Measurements from ENCODE around the gene TCEA3.

TCEA3 gene

DNA sequence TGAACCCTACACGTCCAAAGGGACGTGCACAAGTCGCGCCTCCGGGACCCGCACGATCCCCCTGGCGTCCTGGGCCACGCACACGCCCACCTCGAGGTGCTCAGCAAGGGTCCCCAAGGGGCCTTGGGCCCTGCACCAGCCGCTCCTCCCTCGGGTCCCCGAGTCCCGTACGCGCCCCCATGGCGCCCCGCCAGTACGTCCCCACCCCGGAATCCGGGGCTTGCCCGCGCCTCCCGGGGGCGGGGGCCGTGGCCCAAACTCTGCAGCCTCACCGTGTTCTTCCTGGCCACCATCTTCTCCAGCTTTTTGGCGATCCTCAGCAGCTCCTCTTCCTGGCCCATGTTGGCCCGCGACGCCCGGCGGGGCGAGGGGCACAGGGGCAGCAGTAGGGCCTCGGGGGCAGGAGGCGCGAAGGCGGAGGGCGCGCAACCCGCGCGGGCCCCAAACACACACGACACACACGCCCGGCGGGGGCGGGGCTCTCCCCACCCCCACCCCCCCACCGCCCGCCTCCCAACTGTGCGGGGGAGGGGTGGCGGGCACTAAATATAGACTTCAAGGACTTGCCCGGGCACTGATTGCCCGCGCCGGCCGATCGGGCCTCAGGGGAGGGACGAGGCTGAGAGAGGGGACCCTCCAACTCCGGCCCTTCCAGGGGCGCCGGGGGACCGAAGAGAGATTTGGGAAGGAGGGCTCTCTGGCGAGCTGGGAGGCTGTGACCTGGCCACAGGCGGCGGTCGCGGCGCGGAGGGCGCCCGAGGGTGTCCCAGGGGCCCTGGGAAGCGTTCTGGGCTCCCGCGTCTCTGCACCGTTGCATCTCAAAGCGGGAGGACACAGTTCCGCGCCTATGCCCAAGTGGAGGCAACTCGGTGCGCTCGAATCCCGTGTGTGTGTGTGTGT is at the start of gene TCEA3:
Gene TCEA3 (minus strand): TSS at position 456 of the 900 bp plus-strand sequence. CDS start 115 bp downstream, at position 341.
- FAIRE-seq = no peak

DNA sequence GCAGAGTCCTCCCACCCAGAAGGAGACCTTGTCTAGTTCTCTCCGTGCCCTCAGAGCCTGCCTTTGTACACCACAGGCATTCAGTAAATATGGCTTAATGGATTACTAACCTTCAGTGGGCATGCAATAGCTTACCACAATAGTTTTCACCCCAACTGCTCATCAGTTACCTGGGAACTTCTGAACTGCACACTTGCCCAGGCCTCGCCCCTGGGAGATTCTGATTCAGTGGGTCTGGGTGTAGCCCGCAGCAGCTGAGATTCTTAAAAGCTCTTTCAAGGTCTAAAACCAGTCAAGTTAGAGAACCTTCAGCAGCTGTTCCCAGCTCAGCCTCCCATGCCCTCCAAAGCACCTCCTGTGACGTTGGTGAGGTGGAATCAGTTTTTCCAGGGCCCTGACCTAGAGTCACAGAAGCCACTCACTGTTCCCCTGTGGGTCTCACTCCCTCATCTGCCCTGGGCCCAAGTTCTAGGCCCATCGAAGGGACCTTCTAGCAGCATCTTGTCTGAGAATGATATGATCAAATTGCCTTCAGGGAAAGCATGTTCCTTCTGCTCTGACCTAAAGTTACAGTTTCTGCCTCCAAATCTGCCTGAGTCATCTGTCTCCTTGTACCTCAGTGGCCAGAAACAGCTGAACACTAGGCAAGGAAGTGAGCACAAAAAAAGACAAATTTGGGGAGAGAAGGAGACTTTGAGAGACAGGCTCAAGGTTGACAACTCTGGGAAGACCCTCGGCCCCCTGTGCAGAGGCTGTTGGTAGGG is 48.7 kb upstream of the TCEA3 start:
- no peak for FAIRE-seq

GRCh38 chr1:23472351-23473036 is 47.9 kb upstream of the TCEA3 start:
- no peak for FAIRE-seq

DNA sequence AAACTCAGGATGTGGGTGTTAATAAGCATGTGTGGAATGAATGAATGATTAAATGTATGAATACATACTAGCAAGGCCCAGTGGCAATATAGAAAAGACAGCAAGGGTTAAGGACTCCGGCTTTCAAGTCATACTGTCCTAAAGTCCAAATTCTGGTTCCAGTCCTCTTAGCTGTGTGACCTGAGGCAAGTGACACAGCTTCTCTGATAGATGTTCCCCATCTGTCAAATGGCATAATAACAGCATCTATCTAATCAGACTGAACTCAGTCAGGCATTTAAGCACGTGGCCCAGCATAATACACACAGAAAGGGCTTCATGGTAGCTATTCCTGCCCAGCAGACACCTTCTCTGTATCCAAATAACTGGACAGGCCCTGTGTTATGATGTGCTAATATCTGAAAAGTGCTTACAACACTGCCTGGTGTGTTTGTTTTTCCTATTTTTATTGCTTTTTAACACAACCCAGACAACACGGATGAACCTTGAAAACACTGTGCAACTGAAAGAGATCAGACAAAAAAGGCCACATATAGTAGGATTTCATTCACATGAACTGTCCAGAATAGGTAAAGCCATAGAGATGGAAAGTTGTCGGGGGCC is 47.0 kb upstream of the TCEA3 start:
- no peak for FAIRE-seq

- no peak for FAIRE-seq
Measured at GRCh38 chr1:23470282-23471070, 45.9 kb upstream of the TCEA3 start.

DNA sequence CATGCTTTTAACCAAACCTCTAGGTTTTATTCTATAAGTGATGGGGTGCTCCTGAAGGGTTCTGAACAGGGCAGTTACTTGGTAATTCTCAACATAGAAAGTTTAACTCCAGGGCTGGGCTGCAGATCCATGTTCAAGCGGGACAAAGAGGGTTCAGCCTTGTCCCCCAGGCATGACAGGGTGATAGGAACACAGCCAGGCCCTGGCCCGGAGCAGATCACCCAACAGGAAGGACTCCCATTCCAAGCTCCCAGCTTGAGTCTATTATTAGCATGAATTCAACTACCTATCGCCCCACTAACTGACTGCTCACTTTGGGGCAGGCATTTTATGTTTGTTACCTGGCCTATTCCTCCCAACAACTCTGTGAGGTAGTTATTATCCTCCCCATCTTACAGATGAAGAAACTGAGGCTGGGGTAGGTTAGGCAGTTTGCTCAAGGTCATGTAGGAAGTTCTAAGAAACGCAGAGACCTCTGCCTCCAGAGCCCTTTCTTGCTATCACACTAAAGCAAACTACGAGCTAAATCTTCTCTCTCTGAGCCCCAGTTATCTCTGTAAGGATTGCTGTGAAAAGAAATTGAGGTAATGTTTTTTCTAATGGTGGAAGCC is 44.9 kb upstream of the TCEA3 start:
- no peak for FAIRE-seq

DNA sequence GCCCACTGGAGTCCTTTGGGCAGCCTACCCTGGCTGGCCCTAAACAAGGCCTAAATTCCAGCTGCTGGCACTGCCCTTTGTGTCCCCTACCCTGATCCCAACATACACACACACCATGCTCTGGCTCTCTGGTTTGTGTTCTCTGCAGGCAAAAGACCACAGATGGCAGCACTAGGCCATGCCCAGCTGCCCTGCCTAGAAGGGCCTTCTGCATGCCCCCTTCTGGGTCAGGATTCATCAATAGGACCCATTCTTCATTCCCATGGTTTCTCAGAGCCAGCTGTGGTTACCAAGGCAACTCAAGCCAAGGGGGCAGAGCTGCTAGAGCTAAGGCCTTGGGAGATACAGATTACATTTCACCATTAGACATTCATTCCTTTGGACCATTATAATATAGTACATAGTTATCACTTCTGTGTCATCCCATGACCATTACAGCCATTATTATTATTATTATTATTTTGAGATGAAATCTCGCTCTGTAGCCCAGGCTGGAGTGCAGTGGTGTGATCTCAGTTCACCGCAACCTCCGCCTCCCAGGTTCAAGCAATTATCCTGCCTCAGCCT is 42.0 kb upstream of the TCEA3 start:
- no peak for FAIRE-seq

DNA sequence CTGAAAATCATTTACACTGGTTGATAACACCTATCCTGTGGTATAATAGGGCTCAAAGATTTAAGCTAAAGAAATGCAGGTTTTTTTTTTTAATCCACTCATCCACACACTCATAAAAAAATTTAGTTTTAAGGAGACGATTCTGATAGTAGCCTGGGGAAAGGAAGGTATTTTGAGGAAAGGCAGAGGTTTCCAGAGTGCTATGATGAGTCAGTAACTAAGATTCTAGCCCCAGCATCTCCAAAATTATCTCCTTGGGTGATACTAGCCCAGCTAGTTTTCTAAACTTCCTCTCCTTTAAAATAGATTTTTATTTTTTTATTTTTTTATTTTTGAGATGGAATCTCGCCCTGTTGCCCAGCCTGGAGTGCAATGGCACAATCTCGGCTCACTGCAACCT is 38.7 kb upstream of the TCEA3 start:
- FAIRE-seq = no peak

GRCh38 chr1:23462766-23463165 is 38.2 kb upstream of the TCEA3 start:
- no peak for FAIRE-seq

DNA sequence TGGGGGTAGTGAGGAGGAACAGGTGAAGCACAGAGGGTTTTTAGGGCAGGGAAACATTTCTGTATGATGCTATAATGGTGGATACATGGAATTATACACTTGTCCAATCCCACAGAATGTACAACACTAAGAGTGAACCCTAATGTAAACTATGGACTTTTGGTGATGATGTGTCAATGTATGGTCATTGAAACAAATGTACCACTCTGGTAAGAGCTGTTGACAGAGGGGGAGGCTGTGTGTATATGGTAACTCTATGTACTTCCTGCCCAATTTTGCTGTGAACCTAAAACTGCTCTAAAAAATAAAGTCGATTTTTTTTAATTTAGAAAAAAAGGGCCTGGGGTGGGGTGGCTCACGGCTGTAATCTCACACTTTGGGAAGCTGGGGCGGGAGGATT is 36.5 kb upstream of the TCEA3 start:
- FAIRE-seq = no peak

- FAIRE-seq = no peak
Measured at GRCh38 chr1:23460519-23460918, 36.0 kb upstream of the TCEA3 start.

DNA sequence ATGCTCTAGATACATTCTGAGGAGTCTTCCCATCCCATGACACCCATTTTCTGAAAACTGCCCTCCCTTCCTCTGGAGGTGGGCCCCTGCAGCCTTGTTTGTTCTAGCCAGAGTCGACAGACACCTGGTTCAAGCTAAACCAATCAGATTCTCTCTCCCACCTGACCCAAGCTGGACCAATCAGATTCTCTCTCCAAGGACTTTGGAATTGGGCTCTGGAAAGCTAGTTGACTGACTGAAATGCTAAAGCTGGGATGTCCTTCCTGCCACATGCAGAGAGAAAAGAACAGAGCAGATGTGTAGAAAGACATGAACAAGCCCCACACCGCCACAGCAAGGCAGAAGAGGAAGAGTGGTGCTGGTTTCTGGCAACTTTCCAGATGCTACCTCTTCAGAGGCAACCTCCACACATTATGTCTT is 34.8 kb upstream of the TCEA3 start:
- FAIRE-seq = no peak

- FAIRE-seq = no peak
Measured at GRCh38 chr1:23456226-23456625, 31.7 kb upstream of the TCEA3 start.

DNA sequence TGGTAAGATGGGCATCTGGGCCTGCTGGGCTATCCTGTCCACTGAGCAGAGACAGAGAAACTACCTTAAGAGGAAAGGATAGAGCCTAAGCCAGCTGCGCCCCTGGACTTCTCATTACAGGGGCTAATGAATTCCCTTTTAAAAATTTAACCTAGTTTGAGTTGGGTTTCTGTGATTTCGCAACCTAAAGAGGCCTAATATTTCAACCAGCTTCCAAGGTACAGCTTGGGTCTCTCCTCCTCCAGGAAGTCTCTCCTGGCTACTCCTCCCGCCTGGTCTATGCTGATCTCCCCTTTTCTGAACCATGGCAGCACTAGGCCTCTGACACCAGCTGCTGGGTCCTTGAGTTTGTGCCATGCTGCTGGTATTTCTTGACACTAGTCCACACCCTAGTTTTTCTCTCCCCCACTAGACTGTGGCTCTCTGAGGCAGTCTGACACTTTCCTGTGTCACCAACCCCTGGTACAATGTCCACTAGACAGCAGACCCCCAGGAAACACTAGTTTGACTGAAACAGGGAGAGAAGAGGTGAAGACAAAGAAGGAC is 29.0 kb upstream of the TCEA3 start:
- no peak for FAIRE-seq

DNA sequence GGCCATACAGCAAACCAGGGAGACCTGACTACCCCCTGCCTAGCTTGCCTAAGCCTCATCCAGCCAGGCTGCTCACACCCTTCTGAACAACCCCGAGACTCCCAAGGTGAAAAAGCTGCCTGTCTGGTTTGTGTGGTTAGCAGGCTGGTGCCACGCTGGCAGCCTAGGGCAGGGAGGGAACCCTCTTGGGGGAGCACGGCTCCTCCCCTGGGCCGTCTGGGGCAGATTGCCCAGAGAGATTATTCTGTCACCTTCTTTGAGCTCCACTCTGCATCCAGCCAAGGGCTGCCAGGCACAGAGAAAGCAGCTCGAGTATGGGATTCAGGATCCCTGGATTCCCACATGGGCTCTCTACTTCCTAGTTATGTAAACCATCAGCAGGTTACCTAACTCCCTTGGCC is 27.5 kb upstream of the TCEA3 start:
- FAIRE-seq = no peak

GRCh38 chr1:23451441-23451840 is 26.9 kb upstream of the TCEA3 start:
- no peak for FAIRE-seq

- FAIRE-seq = no peak
Measured at GRCh38 chr1:23450894-23451293, 26.3 kb upstream of the TCEA3 start.

DNA sequence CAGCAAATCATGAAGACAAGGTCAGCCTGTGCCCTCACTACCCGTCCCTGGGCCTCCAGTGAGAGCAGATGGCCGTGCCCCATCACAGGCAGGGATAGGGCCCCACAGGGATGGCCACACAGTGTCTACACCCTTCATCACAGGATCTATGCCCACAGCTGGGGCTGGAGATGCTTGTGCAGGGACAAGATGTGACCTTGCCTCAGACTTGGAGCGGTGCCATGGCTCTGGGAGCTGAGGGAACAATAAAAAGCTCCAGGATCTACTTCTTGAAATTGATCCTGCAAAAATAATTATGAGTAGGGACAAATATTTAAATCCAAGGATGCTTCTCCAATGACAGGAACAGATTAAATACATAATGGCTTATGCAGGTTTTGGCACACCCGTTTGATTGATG is 25.4 kb upstream of the TCEA3 start:
- FAIRE-seq = no peak

DNA sequence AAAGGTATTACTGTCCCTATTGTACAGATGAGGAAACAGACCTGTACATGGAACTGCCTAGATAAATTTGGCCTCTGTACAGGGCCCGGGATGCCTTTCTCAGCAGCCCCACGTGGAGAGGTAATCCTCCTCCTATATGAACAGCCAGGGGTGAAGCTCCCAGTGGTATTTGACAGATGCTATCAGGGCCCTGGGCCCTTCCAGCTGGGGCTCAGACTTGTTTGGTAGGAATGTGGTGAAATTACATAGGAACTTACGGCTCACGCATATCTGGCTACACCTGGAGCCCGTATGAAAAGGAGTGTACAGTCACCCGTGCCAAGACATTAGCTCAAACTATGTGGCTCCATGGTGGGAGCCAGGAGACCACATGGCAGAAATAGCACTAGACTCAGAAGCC is 24.8 kb upstream of the TCEA3 start:
- FAIRE-seq = no peak

GRCh38 chr1:23448846-23449245 is 24.3 kb upstream of the TCEA3 start:
- no peak for FAIRE-seq

DNA sequence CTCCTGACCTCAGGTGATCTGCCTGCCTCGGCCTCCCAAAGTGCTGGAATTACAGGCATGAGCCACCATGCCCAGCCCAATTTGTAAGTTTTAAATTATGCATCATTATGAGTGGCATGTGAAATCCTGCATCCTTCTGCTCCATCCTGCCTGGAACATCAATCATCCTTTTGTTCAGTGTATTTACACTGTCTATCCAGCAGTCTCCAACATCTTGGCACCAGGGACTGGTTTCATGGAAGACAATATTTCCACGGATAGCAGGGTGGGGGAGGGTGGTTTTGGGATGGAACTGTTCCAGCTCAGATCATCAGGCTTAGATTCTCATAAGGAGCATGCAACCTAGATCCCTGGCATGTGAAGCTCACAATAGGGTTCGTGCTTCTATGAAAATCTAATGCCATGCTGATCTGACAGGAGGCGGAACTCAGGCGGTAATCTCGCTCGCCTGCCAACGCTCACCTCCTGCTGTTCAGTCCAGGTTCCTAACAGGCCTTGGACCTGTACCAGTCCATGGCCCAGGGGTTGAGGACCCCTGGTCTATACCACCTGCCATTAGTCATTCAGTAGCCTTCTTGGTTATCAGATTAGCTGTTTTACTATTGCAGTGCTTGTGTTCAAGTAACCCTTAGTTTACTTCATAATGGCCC is 22.2 kb upstream of the TCEA3 start:
- no peak for FAIRE-seq

All from G401.6 (cell line).